Natural killer cell (primary cell): ENCODE data around the gene RIOK1. TPM values are rescaled to one million over a fixed set of nuclear protein-coding genes. Genes with fewer than 3 reads are reported as not detected.

Experiments used
- ATAC-seq, 3 donors: fragments of 150-1000 bp in 2 of 3; fragments of 200-7000 bp in 1 of 3; cut with Tn5 transposase; 1 replicate in 1 of 3; 2 replicates in 2 of 3; pipeline ENCODE4 v1.10.0; 2021; ENCODE audit warnings: mild to moderate bottlenecking in 2 of 3, moderate library complexity in 2 of 3
- DNase-seq, 2 donors: peaks; one replicate each; pipeline versions ENCODE4 v3.0.0 to v3.0.0-alpha.2; 2013 to 2021; ENCODE audit warnings: mixed read lengths in 1 of 2
- H3K27ac ChIP-seq: one replicate; pipeline ENCODE4 v1.5.1; 2013; ENCODE audit warnings: mild to moderate bottlenecking, low read length
- H3K27me3 ChIP-seq: one replicate; pipeline ENCODE4 v1.6.1; 2013; ENCODE audit warnings: low read length; ENCODE audit not compliant: control insufficient read depth, insufficient read depth
- H3K36me3 ChIP-seq: one replicate; pipeline ENCODE4 v1.6.1; 2013; ENCODE audit warnings: low read length; ENCODE audit not compliant: control insufficient read depth, insufficient read depth
- H3K4me1 ChIP-seq: one replicate; pipeline ENCODE4 v1.6.1; 2013; ENCODE audit warnings: low read length; ENCODE audit not compliant: control insufficient read depth, insufficient read depth
- H3K4me3 ChIP-seq: one replicate; pipeline ENCODE4 v1.5.1; 2013; ENCODE audit warnings: low read length
- H3K9me3 ChIP-seq: one replicate; pipeline ENCODE4 v1.6.1; 2013; ENCODE audit warnings: low read length; ENCODE audit not compliant: control insufficient read depth, insufficient read depth
- H3K27ac Mint-ChIP-seq, 2 donors: one replicate each; pipeline ENCODE4 v1.8.0; 2022; ENCODE audit warnings: mild to moderate bottlenecking in 2 of 2, mixed read lengths in 2 of 2, moderate library complexity in 1 of 2
- H3K27me3 Mint-ChIP-seq, 2 donors: one replicate each; pipeline ENCODE4 v1.8.0; 2022; ENCODE audit warnings: low read depth in 2 of 2, mixed read lengths in 2 of 2
- H3K36me3 Mint-ChIP-seq: one replicate; pipeline ENCODE4 v1.8.0; 2022; ENCODE audit warnings: mixed read lengths
- H3K4me1 Mint-ChIP-seq, 2 donors: one replicate each; pipeline ENCODE4 v1.8.0; 2022; ENCODE audit warnings: mixed read lengths in 2 of 2
- H3K4me3 Mint-ChIP-seq: one replicate; pipeline ENCODE4 v1.8.0; 2022; ENCODE audit warnings: mild to moderate bottlenecking, moderate library complexity, mixed read lengths
- H3K9me3 Mint-ChIP-seq, 2 donors: one replicate each; pipeline ENCODE4 v1.8.0; 2022; ENCODE audit warnings: mixed read lengths in 2 of 2
- WGBS: methylation state at CpG from one replicate; pipeline ENCODE4 v1.1.7; 2013; ENCODE audit warnings: missing lambda C conversion rate; ENCODE audit not compliant: insufficient coverage; 5-methylcytosine and 5-hydroxymethylcytosine counted together
- intact Hi-C: fragments of 100-400 bp; cut with micrococcal nuclease; formaldehyde crosslinking; loops from one replicate; pipeline ENCODE4 v1.14.2; 2022
- total RNA-seq, 4 donors: library from RNA; stranded (reverse); fragments of 120-200 nt in 1 of 4; gene quantifications; one replicate each; pipeline versions ENCODE4 v1.2.3 to v1.2.4, GENCODE V29; 2013 to 2022
- TF ChIP-seq, protein P1 (sequence below): fragments of 200-600 bp; IDR thresholded peaks from one replicate; pipeline ENCODE4 v1.8.0; 2022; ENCODE audit warnings: antibody characterized with exemption

Gene RIOK1
- total RNA-seq, 3 donors from 2014 or later (not counting 1 experiment from before 2014, with no cell fraction given) = 36.8 to 48.4 (median 38.2) TPM

DNA sequence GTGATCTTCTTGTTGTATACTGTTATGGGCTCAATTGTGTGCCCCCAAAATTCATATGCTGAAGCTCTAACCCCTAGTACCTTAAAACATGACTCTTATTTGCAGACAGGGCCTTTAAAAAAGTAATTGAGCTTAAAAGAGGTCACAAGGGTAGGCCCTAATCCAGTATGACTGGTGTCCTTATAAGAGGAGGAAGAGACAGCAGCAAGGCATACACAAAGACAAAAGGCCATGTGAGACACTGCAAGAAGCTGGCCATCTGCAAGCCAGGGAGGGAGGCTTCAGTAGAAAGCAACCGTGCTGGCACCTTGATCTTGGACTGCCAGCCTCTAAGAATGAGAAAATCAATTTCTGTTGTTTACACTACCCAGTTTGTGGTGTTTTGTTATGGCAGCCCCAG is 8.5 kb upstream of the RIOK1 start:
- Mint-ChIP-seq H3K27ac (no peak overlapping the region), H3K36me3 (no peaks in the 10 kb centered on the region), H3K4me3 (no peak overlapping the region), H3K9me3 (no peaks in the 10 kb centered on the region), H3K27me3 (peaks cover 5 to 24% of the 10 kb centered on the region in 2 donors), H3K4me1 (no peaks in the 10 kb centered on the region)
- Histone ChIP-seq H3K4me3 (no peak overlapping the region), H3K9me3 (no peaks in the 10 kb centered on the region), H3K27me3 (no peaks in the 10 kb centered on the region), H3K36me3 (no peaks in the 10 kb centered on the region), H3K4me1 (no peaks in the 10 kb centered on the region), H3K27ac (no peak overlapping the region)
- ATAC-seq (no peak), DNase-seq (no peak)
- intact Hi-C loops = no loop called here
- TF ChIP-seq, protein P1, sequence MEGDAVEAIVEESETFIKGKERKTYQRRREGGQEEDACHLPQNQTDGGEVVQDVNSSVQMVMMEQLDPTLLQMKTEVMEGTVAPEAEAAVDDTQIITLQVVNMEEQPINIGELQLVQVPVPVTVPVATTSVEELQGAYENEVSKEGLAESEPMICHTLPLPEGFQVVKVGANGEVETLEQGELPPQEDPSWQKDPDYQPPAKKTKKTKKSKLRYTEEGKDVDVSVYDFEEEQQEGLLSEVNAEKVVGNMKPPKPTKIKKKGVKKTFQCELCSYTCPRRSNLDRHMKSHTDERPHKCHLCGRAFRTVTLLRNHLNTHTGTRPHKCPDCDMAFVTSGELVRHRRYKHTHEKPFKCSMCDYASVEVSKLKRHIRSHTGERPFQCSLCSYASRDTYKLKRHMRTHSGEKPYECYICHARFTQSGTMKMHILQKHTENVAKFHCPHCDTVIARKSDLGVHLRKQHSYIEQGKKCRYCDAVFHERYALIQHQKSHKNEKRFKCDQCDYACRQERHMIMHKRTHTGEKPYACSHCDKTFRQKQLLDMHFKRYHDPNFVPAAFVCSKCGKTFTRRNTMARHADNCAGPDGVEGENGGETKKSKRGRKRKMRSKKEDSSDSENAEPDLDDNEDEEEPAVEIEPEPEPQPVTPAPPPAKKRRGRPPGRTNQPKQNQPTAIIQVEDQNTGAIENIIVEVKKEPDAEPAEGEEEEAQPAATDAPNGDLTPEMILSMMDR = no peak
- 100% methylated on average over 1 of the region's 1 CpG for WGBS

DNA sequence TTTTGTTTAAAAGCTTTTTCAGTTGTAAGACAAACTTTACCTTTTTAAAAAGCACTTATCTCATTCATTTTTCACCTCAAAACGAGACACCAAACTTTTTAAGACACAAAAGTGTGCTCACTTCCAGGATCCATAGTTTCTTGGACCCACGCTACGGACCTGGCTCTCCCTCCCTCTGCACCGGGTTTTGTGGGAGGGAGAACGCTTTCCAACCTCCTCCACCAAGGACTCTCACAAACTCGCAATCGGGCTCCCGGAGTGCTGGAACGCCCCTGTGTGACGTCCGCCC is 502 bp upstream of the RIOK1 start:
- TF ChIP-seq, protein P1 = no peak
- Histone ChIP-seq H3K4me1 (peaks cover 12% of the 10 kb centered on the region), H3K36me3 (peaks cover 10% of the 10 kb centered on the region), H3K27ac (peak overlapping the region; percentile 98), H3K4me3 (peak overlapping the region; percentile 73), H3K9me3 (no peaks in the 10 kb centered on the region), H3K27me3 (no peaks in the 10 kb centered on the region)
- peak overlapping the region; percentile 87 to 88 for H3K27ac Mint-ChIP-seq
- H3K27me3 Mint-ChIP-seq = no peaks in the 10 kb centered on the region
- H3K4me3 Mint-ChIP-seq = peak overlapping the region; percentile 91
- H3K9me3 Mint-ChIP-seq = no peaks in the 10 kb centered on the region
- no peak for DNase-seq
- intact Hi-C loops = loop anchor here (1.0 to 5.0 kb wide), 2 partner anchors 201 to 673 kb away; partner anchors contain the start of genes BLOC1S5 and SNRNP48
- no peak for ATAC-seq
- peaks cover 28 to 30% of the 10 kb centered on the region in 2 donors for H3K4me1 Mint-ChIP-seq
- WGBS = 0% methylated on average over 9 of the region's 11 CpGs
- no peaks in the 10 kb centered on the region for H3K36me3 Mint-ChIP-seq

DNA sequence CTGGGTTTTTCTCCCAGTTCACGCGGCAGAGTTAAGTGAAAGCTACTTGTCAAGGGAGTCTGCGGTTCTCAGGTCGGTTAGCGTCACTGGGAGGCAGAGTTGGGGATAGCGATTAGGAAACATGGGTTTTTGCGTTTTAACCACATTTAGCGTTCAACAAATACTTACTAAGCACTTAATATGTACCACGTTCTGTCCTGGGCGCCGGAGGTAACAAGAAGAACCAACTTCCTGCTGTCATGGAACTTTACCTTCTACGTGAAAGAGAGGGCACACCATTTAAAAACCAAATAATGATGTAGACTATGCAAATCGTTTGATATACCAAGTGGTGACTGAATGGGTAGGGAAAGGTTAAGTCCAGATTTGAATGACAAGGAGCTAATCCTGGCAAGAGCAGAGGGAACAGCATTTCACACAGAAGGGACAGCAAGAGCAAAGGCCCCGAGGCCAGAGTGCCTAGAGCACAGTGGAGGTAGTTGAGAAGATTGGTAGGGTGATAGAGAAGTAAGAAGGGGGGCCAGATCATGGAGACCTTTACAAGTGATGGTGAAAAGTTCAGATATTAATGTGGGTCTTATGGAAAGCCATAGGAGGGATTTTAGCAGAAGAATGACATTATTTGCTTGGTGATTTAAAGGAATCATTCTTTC is 744 bp downstream of the RIOK1 start:
- ATAC-seq = peak; percentile 3 to 23 (median 17)
- intact Hi-C loops = loop anchor here (1.0 kb wide), 1 partner anchor 77 kb away; the partner anchor contains the start of gene SSR1

More for the DNA sequence above, 744 bp downstream of the RIOK1 start:
- H3K27me3 ChIP-seq = no peaks in the 10 kb centered on the region
- peak overlapping the region; percentile 87 to 88 for H3K27ac Mint-ChIP-seq
- WGBS = 3% methylated on average over 14 of the region's 14 CpGs
- H3K4me1 ChIP-seq = peaks cover 12% of the 10 kb centered on the region
- peak in 1 of 2 donors; percentile 79 for DNase-seq
- peak overlapping the region; percentile 91 for H3K4me3 Mint-ChIP-seq
- peaks cover 28 to 30% of the 10 kb centered on the region in 2 donors for H3K4me1 Mint-ChIP-seq
- H3K27ac ChIP-seq = peak overlapping the region; percentile 98
- no peaks in the 10 kb centered on the region for H3K9me3 Mint-ChIP-seq
- TF ChIP-seq, protein P1 = peak; percentile 11
- no peaks in the 10 kb centered on the region for H3K27me3 Mint-ChIP-seq
- peaks cover 17% of the 10 kb centered on the region for H3K36me3 ChIP-seq
- H3K9me3 ChIP-seq = no peaks in the 10 kb centered on the region
- peak overlapping the region; percentile 73 for H3K4me3 ChIP-seq
- no peaks in the 10 kb centered on the region for H3K36me3 Mint-ChIP-seq
